Fibroblast of lung (primary cell): ENCODE data around the gene ZNF608.

ENCODE experiments used
- EZH2 ChIP-seq: IDR thresholded peaks from 2 replicates; pipeline ENCODE4 v1.5.1; 2012; ENCODE audit warnings: low read length, control low read depth, mild to moderate bottlenecking; ENCODE audit errors: missing control alignments
- TF ChIP-seq, protein P1 (sequence below), 2 donors: IDR thresholded peaks in 1 of 2; conservative IDR thresholded peaks in 1 of 2; 1 replicate in 1 of 2; 2 replicates in 1 of 2; pipeline ENCODE4 v1.5.1; 2011 to 2012; ENCODE audit warnings: low read length in 2 of 2, control low read depth in 1 of 2, inconsistent platforms in 1 of 2, low read depth in 1 of 2, mild to moderate bottlenecking in 1 of 2

DNA sequence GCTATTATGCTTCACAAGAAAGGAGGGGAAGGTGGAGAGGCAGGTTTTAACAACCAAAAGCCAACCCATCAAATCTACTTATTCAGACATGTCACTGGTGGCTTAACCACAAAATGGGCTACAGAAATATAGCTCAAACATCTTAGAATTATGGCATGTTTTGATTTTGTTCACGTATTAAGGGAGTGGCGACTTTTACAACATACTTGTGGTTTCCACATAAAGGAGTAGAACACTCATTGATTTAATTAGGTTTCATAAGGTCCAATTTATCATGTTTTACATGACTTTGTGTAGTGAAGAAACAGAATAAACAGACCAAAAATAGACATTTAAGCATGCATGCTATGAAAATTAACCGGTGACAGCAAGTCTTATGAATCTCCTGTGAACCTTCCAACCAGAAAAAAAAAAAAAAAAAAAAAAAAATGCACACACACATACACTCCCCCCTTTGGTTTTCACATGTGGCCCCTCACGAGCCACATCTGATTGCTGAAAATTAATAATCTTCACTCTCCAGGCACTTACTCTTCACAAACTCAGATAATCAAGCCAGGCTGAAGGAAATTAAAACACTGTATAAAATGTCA lies 5.4 kb downstream of the ZNF608 start:
- TF ChIP-seq, protein P1, sequence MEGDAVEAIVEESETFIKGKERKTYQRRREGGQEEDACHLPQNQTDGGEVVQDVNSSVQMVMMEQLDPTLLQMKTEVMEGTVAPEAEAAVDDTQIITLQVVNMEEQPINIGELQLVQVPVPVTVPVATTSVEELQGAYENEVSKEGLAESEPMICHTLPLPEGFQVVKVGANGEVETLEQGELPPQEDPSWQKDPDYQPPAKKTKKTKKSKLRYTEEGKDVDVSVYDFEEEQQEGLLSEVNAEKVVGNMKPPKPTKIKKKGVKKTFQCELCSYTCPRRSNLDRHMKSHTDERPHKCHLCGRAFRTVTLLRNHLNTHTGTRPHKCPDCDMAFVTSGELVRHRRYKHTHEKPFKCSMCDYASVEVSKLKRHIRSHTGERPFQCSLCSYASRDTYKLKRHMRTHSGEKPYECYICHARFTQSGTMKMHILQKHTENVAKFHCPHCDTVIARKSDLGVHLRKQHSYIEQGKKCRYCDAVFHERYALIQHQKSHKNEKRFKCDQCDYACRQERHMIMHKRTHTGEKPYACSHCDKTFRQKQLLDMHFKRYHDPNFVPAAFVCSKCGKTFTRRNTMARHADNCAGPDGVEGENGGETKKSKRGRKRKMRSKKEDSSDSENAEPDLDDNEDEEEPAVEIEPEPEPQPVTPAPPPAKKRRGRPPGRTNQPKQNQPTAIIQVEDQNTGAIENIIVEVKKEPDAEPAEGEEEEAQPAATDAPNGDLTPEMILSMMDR (conservative IDR thresholded peaks at IDR 0.05 in 1 of 2, IDR thresholded peaks at IDR 0.05 in 1 of 2; ENCODE audit: low read depth in 1 of 2, low read length in 2 of 2): no peak
- TF ChIP-seq EZH2: no peak
